CD4-positive, alpha-beta T cell (primary cell): ENCODE data around the gene KLC3. TPM values are rescaled to one million over a fixed set of nuclear protein-coding genes. Genes with fewer than 3 reads are reported as not detected.

Source experiments
- ATAC-seq: fragments of 200-7000 bp; cut with Tn5 transposase; one replicate; pipeline ENCODE4 v1.10.0; 2022; ENCODE audit warnings: mild to moderate bottlenecking; ENCODE audit not compliant: poor library complexity
- CTCF ChIA-PET: fragments of 350-600 bp; sonication (Branson Sonifier 250); formaldehyde crosslinking; loops from one replicate; lab custom pipeline; 2021; ENCODE audit warnings: antibody characterized with exemption, inconsistent platforms; lab: Charles Lee
- POLR2A ChIA-PET: fragments of 350-600 bp; sonication (Branson Sonifier 250); formaldehyde crosslinking; loops from one replicate; lab custom pipeline; 2021; ENCODE audit warnings: antibody characterized with exemption, inconsistent platforms; lab: Charles Lee
- DNase-seq, 14 experiments: peaks; one replicate each; pipeline ENCODE4 v3.0.0-alpha.2; 2013 to 2020; ENCODE audit warnings: mixed read lengths in 2 of 14
- H3K27ac ChIP-seq, 2 donors: one replicate each; pipeline versions ENCODE4 v1.5.1 to v1.7.0; 2013; ENCODE audit warnings: low read length in 2 of 2, low read depth in 1 of 2, mild to moderate bottlenecking in 1 of 2
- H3K27me3 ChIP-seq, 2 experiments: 1 replicate in 1 of 2; 2 replicates in 1 of 2; pipeline versions ENCODE4 v1.6.1 to v1.7.0; 2013; ENCODE audit warnings: low read length in 2 of 2, control low read depth in 1 of 2, mild to moderate bottlenecking in 1 of 2, moderate library complexity in 1 of 2; ENCODE audit not compliant: insufficient read depth in 2 of 2, control insufficient read depth in 1 of 2
- H3K36me3 ChIP-seq: one replicate; pipeline ENCODE4 v1.6.1; 2013; ENCODE audit warnings: low read length, control low read depth; ENCODE audit not compliant: insufficient read depth
- H3K4me1 ChIP-seq: one replicate; pipeline ENCODE4 v1.6.1; 2013; ENCODE audit warnings: low read length, control low read depth; ENCODE audit not compliant: insufficient read depth
- H3K4me3 ChIP-seq: one replicate; pipeline ENCODE4 v1.5.1; 2013; ENCODE audit warnings: mild to moderate bottlenecking, low read length, moderate library complexity
- H3K9me3 ChIP-seq, 2 experiments: 1 replicate in 1 of 2; 2 replicates in 1 of 2; pipeline versions ENCODE4 v1.6.1 to v1.7.0; 2013; ENCODE audit warnings: low read length in 2 of 2, mild to moderate bottlenecking in 2 of 2, control low read depth in 1 of 2, moderate library complexity in 1 of 2; ENCODE audit not compliant: control insufficient read depth in 1 of 2, insufficient read depth in 1 of 2
- H3K27ac Mint-ChIP-seq: one replicate; pipeline ENCODE4 v1.8.0; 2020; ENCODE audit warnings: mixed read lengths
- H3K27me3 Mint-ChIP-seq: one replicate; pipeline ENCODE4 v1.8.0; 2021; ENCODE audit warnings: mixed read lengths
- H3K36me3 Mint-ChIP-seq: one replicate; pipeline ENCODE4 v1.8.0; 2021; ENCODE audit warnings: low read depth, mixed read lengths
- H3K4me1 Mint-ChIP-seq: one replicate; pipeline ENCODE4 v1.8.0; 2021; ENCODE audit warnings: low read depth, mixed read lengths
- H3K4me3 Mint-ChIP-seq: one replicate; pipeline ENCODE4 v1.8.0; 2020; ENCODE audit warnings: mild to moderate bottlenecking, mixed read lengths
- H3K9me3 Mint-ChIP-seq: one replicate; pipeline ENCODE4 v1.8.0; 2020; ENCODE audit warnings: mixed read lengths
- CTCF ChIP-seq: fragments of 200-600 bp; IDR thresholded peaks from one replicate; pipeline ENCODE4 v1.8.0; 2022; ENCODE audit warnings: antibody characterized with exemption, mild to moderate bottlenecking
- intact Hi-C, 2 experiments: fragments of 100-400 bp; cut with DNase I in 1 of 2; cut with micrococcal nuclease in 1 of 2; formaldehyde crosslinking; loops; one replicate each; pipeline versions ENCODE4 v1.15.1 to v1.9.0; 2023 to 2025; cut with DNase I, micrococcal nuclease
- total RNA-seq, 174 experiments: library from RNA in 2 of 174; stranded (reverse) in 2 of 174; gene quantifications; one replicate each; pipeline ENCODE4 v1.2.3 and lab custom pipeline; 2021 to 2026

The KLC3 gene
- total RNA-seq, 2 experiments from 2014 or later = not detected

GRCh38 chr19:45363861-45364459, 23.4 kb downstream of the KLC3 start:
- Mint-ChIP-seq H3K27ac (no peak overlapping the region), H3K4me3 (no peak overlapping the region), H3K27me3 (no peaks in the 10 kb centered on the region), H3K9me3 (no peaks in the 10 kb centered on the region), H3K4me1 (no peaks in the 10 kb centered on the region), H3K36me3 (peaks cover 21% of the 10 kb centered on the region)
- no peak for ATAC-seq
- H3K4me1 ChIP-seq = peaks cover 4% of the 10 kb centered on the region
- H3K4me3 ChIP-seq = no peak overlapping the region
- H3K27me3 ChIP-seq = no peaks in the 10 kb centered on the region
- DNase-seq = peak in 1 of 14 experiments; percentile 20
- ChIA-PET POLR2A (no interaction called here), CTCF (no interaction called here)
- H3K36me3 ChIP-seq = peaks cover 9% of the 10 kb centered on the region
- H3K9me3 ChIP-seq = no peaks in the 10 kb centered on the region
- TF ChIP-seq CTCF = no peak
- no peak overlapping the region for H3K27ac ChIP-seq
- intact Hi-C loops = no loop called here

DNA sequence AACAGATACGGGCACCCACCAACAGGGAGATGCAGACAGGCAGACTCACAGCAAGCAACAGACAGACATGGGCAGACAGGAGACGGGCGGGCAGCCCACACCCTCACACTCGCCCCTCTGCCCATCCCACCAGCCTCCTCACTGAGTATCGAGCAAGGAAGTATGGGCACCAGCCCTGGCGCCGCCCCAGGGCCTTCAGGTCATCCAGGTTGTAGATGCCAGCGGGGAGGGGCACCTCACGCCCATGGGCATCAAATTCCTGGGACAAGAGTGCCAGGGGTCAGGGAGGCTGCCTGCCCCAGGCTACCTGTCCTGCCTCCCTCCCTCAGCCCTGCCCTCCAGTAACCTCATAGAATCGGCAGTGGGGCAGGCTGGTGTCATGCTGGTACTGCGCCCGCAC, 24.1 kb downstream of the KLC3 start:
- Mint-ChIP-seq H3K9me3 (no peaks in the 10 kb centered on the region), H3K27ac (no peak overlapping the region), H3K4me1 (no peaks in the 10 kb centered on the region), H3K27me3 (no peaks in the 10 kb centered on the region), H3K4me3 (no peak overlapping the region), H3K36me3 (peaks cover 20% of the 10 kb centered on the region)
- intact Hi-C loops = no loop called here
- no peak for TF ChIP-seq CTCF
- DNase-seq = peak in 1 of 14 experiments; percentile 12
- H3K4me1 ChIP-seq = peaks cover 11% of the 10 kb centered on the region
- no peak overlapping the region for H3K27ac ChIP-seq
- POLR2A ChIA-PET = no interaction called here
- no peak for ATAC-seq
- no peaks in the 10 kb centered on the region for H3K27me3 ChIP-seq
- peaks cover 9% of the 10 kb centered on the region for H3K36me3 ChIP-seq
- no peak overlapping the region for H3K4me3 ChIP-seq
- CTCF ChIA-PET = no interaction called here
- no peaks in the 10 kb centered on the region for H3K9me3 ChIP-seq

DNA sequence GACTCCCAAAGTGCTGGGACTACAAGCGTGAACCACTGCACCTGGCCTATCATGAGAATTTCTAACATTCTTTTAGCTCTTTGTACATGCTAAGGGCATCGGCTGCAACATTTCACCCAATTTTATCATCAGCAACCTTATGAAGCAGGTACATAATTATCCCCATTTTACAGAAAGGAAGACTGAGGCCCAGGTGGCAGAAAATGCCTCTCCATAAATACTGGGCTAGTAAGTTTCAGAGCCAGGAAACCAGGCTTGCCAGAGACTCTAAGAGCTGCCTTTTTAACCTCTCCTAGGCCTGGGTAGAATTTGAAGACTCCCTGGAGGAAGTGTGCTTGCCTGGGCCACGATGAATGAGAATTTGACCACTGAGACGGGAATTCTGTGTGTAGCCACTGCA, 27.6 kb downstream of the KLC3 start:
- DNase-seq (no peak), ATAC-seq (no peak)
- Mint-ChIP-seq H3K4me1 (peaks cover 7% of the 10 kb centered on the region), H3K36me3 (peaks cover 4% of the 10 kb centered on the region), H3K27ac (no peak overlapping the region), H3K4me3 (peak overlapping the region; percentile 51), H3K9me3 (no peaks in the 10 kb centered on the region), H3K27me3 (no peaks in the 10 kb centered on the region)
- H3K4me3 ChIP-seq = no peak overlapping the region
- H3K27ac ChIP-seq = no peak overlapping the region
- no peak for TF ChIP-seq CTCF
- POLR2A ChIA-PET = no interaction called here
- no peaks in the 10 kb centered on the region for H3K27me3 ChIP-seq
- intact Hi-C loops = no loop called here
- peaks cover 6% of the 10 kb centered on the region for H3K36me3 ChIP-seq
- H3K9me3 ChIP-seq = no peaks in the 10 kb centered on the region
- H3K4me1 ChIP-seq = peaks cover 26% of the 10 kb centered on the region
- CTCF ChIA-PET = no interaction called here
